Brain microvascular endothelial cell (primary cell): ENCODE measurements around the gene AGMO.
A peak's percentile ranks its signal among the peaks of the same experiment; 100 is the strongest.

Source experiments
- DNase-seq: peaks from one replicate; pipeline ENCODE4 v3.0.0-alpha.2; 2020
- H3K27ac ChIP-seq: fragments of 250-450 bp; sonication (Bioruptor Pico); 2 replicates; pipeline ENCODE4 v1.5.1; 2020; ENCODE audit warnings: mild to moderate bottlenecking, moderate library complexity
- H3K27me3 ChIP-seq: fragments of 250-450 bp; sonication (Bioruptor Pico); replicated peaks from 2 replicates; pipeline ENCODE4 v1.5.1; 2020; ENCODE audit warnings: mild to moderate bottlenecking
- H3K36me3 ChIP-seq: fragments of 250-450 bp; sonication (Bioruptor Pico); replicated peaks from 2 replicates; pipeline ENCODE4 v1.5.1; 2020; ENCODE audit warnings: mild to moderate bottlenecking
- H3K4me3 ChIP-seq: 2 replicates; pipeline ENCODE4 v1.5.1; 2011; ENCODE audit warnings: low read depth, mild to moderate bottlenecking, control low read depth, low read length, moderate library complexity
- CTCF ChIP-seq: IDR thresholded peaks from 2 replicates; pipeline ENCODE4 v1.5.1; 2011; ENCODE audit warnings: low read depth, mild to moderate bottlenecking, moderate library complexity, low read length, control low read depth, inconsistent platforms; ENCODE audit errors: missing control alignments
- in situ Hi-C: cut with HindIII; loops from 2 replicates; pipeline ENCODE4 v1.10.0; 2017; ENCODE audit warnings: low sequenced_read_pairs, low pct_ligation_motif_present

The AGMO gene

GRCh38 chr7:15561835-15562234, at the start of gene AGMO:
Gene AGMO (minus strand): TSS chr7:15562015.
- H3K36me3 ChIP-seq = no peaks in the 10 kb centered on the region
- in situ Hi-C loops = no loop called here
- DNase-seq = peak; percentile 40
- H3K27ac ChIP-seq = no peak within 1 kb of the TSS
- no peak within 1 kb of the TSS for H3K4me3 ChIP-seq
- TF ChIP-seq CTCF = peak; percentile 2
- no peaks in the 10 kb centered on the region for H3K27me3 ChIP-seq

- Histone ChIP-seq H3K27me3 (no peaks in the 10 kb centered on the region), H3K36me3 (no peaks in the 10 kb centered on the region), H3K27ac (no peak overlapping the region), H3K4me3 (no peak overlapping the region)
- no peak for TF ChIP-seq CTCF
- no peak for DNase-seq
- in situ Hi-C loops = no loop called here
These were observed 48.7 kb upstream of the AGMO start for GRCh38 chr7:15610503-15610902.

GRCh38 chr7:15609287-15609686, 47.5 kb upstream of the AGMO start:
- H3K36me3 ChIP-seq = no peaks in the 10 kb centered on the region
- no peak for DNase-seq
- in situ Hi-C loops = no loop called here
- H3K27ac ChIP-seq = no peak overlapping the region
- H3K4me3 ChIP-seq = no peak overlapping the region
- no peaks in the 10 kb centered on the region for H3K27me3 ChIP-seq
- TF ChIP-seq CTCF = no peak

GRCh38 chr7:15607529-15608210, 45.9 kb upstream of the AGMO start:
- in situ Hi-C loops = no loop called here
- TF ChIP-seq CTCF = no peak
- Histone ChIP-seq H3K27me3 (no peaks in the 10 kb centered on the region), H3K36me3 (no peaks in the 10 kb centered on the region), H3K27ac (no peak overlapping the region), H3K4me3 (no peak overlapping the region)
- DNase-seq = no peak

GRCh38 chr7:15606561-15606960, 44.7 kb upstream of the AGMO start:
- no peak for TF ChIP-seq CTCF
- in situ Hi-C loops = no loop called here
- Histone ChIP-seq H3K27me3 (no peaks in the 10 kb centered on the region), H3K27ac (no peak overlapping the region), H3K36me3 (no peaks in the 10 kb centered on the region), H3K4me3 (no peak overlapping the region)
- DNase-seq = no peak

- H3K36me3 ChIP-seq = no peaks in the 10 kb centered on the region
- no peak for DNase-seq
- no peak for TF ChIP-seq CTCF
- H3K27me3 ChIP-seq = no peaks in the 10 kb centered on the region
- H3K4me3 ChIP-seq = no peak overlapping the region
- in situ Hi-C loops = no loop called here
- no peak overlapping the region for H3K27ac ChIP-seq
These were observed 42.4 kb upstream of the AGMO start for GRCh38 chr7:15604166-15604565.
